Sigmoid colon (tissue), 7 donors: Measurements from ENCODE around the gene SPRED3. TPM values are rescaled to one million over a fixed set of nuclear protein-coding genes. Genes with fewer than 3 reads are reported as not detected.

ENCODE experiments used
- DNase-seq: peaks from one replicate; pipeline ENCODE4 v3.0.0-alpha.2; 2019
- H3K27ac ChIP-seq, 4 donors: fragments of 200-600 bp; sonication (generic); one replicate each; pipeline ENCODE4 v1.5.1; 2016 to 2019; ENCODE audit warnings: mild to moderate bottlenecking in 1 of 4
- H3K27me3 ChIP-seq, 3 donors: fragments of 200-600 bp; sonication (generic); one replicate each; pipeline ENCODE4 v1.5.1; 2019; ENCODE audit warnings: mild to moderate bottlenecking in 1 of 3
- H3K36me3 ChIP-seq, 4 donors: fragments of 200-600 bp; sonication (generic); one replicate each; pipeline ENCODE4 v1.5.1; 2016 to 2019
- H3K4me1 ChIP-seq, 4 donors: fragments of 200-600 bp; sonication (generic); one replicate each; pipeline ENCODE4 v1.5.1; 2017 to 2019
- H3K4me3 ChIP-seq, 4 donors: fragments of 200-600 bp; sonication (generic); one replicate each; pipeline ENCODE4 v1.5.1; 2017 to 2019; ENCODE audit warnings: mild to moderate bottlenecking in 2 of 4, moderate library complexity in 1 of 4
- H3K9me3 ChIP-seq, 4 donors: fragments of 200-600 bp in 3 of 4; sonication (generic) in 3 of 4; one replicate each; pipeline versions ENCODE4 v1.5.1 to v1.6.1; 2013 to 2019
- CTCF ChIP-seq, 4 experiments: fragments of 450-650 bp in 3 of 4; fragments of 200-600 bp in 1 of 4; IDR thresholded peaks; one replicate each; pipeline ENCODE4 v1.5.1; 2016 to 2019; ENCODE audit warnings: antibody characterized with exemption in 4 of 4, mild to moderate bottlenecking in 3 of 4, moderate library complexity in 2 of 4
- EP300 ChIP-seq, 4 donors: sonication (generic); formaldehyde crosslinking; IDR thresholded peaks; one replicate each; pipeline ENCODE4 v1.6.1; 2017; ENCODE audit warnings: antibody characterized with exemption in 4 of 4
- POLR2A ChIP-seq, 2 donors: fragments of 450-650 bp; IDR thresholded peaks; one replicate each; pipeline ENCODE4 v1.6.1; 2016; ENCODE audit warnings: antibody characterized with exemption in 2 of 2, mild to moderate bottlenecking in 2 of 2, moderate library complexity in 2 of 2
- POLR2AphosphoS5 ChIP-seq, 4 donors: sonication (generic); formaldehyde crosslinking; IDR thresholded peaks; one replicate each; pipeline ENCODE4 v1.6.1; 2017; ENCODE audit warnings: antibody characterized with exemption in 4 of 4
- WGBS, 2 donors: extraction: QIAGEN DNeasy Blood & Tissue Kit; methylation state at CpG; one replicate each; pipeline ENCODE4 v1.1.7; 2013; 5-methylcytosine and 5-hydroxymethylcytosine counted together
- intact Hi-C: fragments of 100-400 bp; cut with DNase I; formaldehyde crosslinking; loops from one replicate; pipeline ENCODE4 v1.15.1; 2023
- polyA plus RNA-seq, 3 donors: library from polyadenylated mRNA; stranded (reverse); fragments of 200-250 nt; gene quantifications; one replicate each; pipeline ENCODE4 v1.2.3, GENCODE V29; 2013
- total RNA-seq, 4 donors: library from RNA; depleted of rRNA; stranded (reverse); fragments of >200 nt; gene quantifications; one replicate each; pipeline ENCODE4 v1.1.0, GENCODE V29; 2016
- donor health status: healthy with polysubstance abuse.
- donor health status: Bipolar disorder and iron deficiency.
- donor health status: healthy.

The SPRED3 gene
- total and polyA plus RNA-seq, 7 donors, result under 0.01 to 1.5 (median 0.36) TPM; not detected in 2

GRCh38 chr19:38420935-38421334 is 32.4 kb downstream of the SPRED3 start:
- TF ChIP-seq POLR2AphosphoS5 (IDR thresholded peaks at IDR 0.05) (no peak), CTCF (IDR thresholded peaks at IDR 0.05) (no peak), EP300 (IDR thresholded peaks at IDR 0.05) (no peak), POLR2A (IDR thresholded peaks at IDR 0.05) (no peak)
- Histone ChIP-seq H3K9me3 (no peaks in the 10 kb centered on the region), H3K4me3 (no peak overlapping the region), H3K4me1 (peaks cover 0 to 11% (median 7%) of the 10 kb centered on the region in 4 donors), H3K36me3 (no peaks in the 10 kb centered on the region), H3K27ac (no peak overlapping the region), H3K27me3 (peaks cover 4 to 60% (median 24%) of the 10 kb centered on the region in 3 donors)
- intact Hi-C loops, result no loop called here
- WGBS, 2 donors, result 80 to 88% methylated on average over 9 of the region's 9 CpGs
- DNase-seq, result no peak

- no peaks in the 10 kb centered on the region for H3K9me3 ChIP-seq
- H3K36me3 ChIP-seq, result no peaks in the 10 kb centered on the region
- intact Hi-C loops, result no loop called here
- H3K4me1 ChIP-seq, result peaks cover 0 to 11% (median 7%) of the 10 kb centered on the region in 4 donors
- H3K27me3 ChIP-seq, result peaks cover 4 to 59% (median 24%) of the 10 kb centered on the region in 3 donors
- H3K27ac ChIP-seq, result no peak overlapping the region
- H3K4me3 ChIP-seq, result no peak overlapping the region
- no peak for TF ChIP-seq CTCF (IDR thresholded peaks at IDR 0.05)
- no peak for TF ChIP-seq POLR2AphosphoS5 (IDR thresholded peaks at IDR 0.05)
- TF ChIP-seq POLR2A (IDR thresholded peaks at IDR 0.05), result no peak
- TF ChIP-seq EP300 (IDR thresholded peaks at IDR 0.05), result no peak
- no peak for DNase-seq
- WGBS, 2 donors, result 77 to 83% methylated on average over 14 of the region's 14 CpGs
These were observed 33.4 kb downstream of the SPRED3 start for GRCh38 chr19:38421856-38422255.

- Histone ChIP-seq H3K4me1 (peaks cover 0 to 10% (median 7%) of the 10 kb centered on the region in 4 donors), H3K27me3 (peaks cover 4 to 53% (median 20%) of the 10 kb centered on the region in 3 donors), H3K27ac (no peak overlapping the region), H3K9me3 (no peaks in the 10 kb centered on the region), H3K4me3 (no peak overlapping the region), H3K36me3 (no peaks in the 10 kb centered on the region)
- intact Hi-C loops, result no loop called here
- no peak for DNase-seq
- 63 to 87% methylated on average over 7 of the region's 7 CpGs for WGBS, 2 donors
- TF ChIP-seq POLR2A (IDR thresholded peaks at IDR 0.05) (no peak), POLR2AphosphoS5 (IDR thresholded peaks at IDR 0.05) (no peak), EP300 (IDR thresholded peaks at IDR 0.05) (no peak), CTCF (IDR thresholded peaks at IDR 0.05) (no peak)
These were observed 33.9 kb downstream of the SPRED3 start for GRCh38 chr19:38422438-38422837.

- Histone ChIP-seq H3K36me3 (no peaks in the 10 kb centered on the region), H3K27me3 (peaks cover 0 to 41% (median 13%) of the 10 kb centered on the region in 3 donors), H3K4me3 (no peak overlapping the region), H3K27ac (no peak overlapping the region), H3K9me3 (no peaks in the 10 kb centered on the region), H3K4me1 (no peaks in the 10 kb centered on the region)
- TF ChIP-seq EP300 (IDR thresholded peaks at IDR 0.05) (no peak), CTCF (IDR thresholded peaks at IDR 0.05) (no peak), POLR2AphosphoS5 (IDR thresholded peaks at IDR 0.05) (no peak), POLR2A (IDR thresholded peaks at IDR 0.05) (no peak)
- WGBS, 2 donors, result 61 to 84% methylated on average over 5 of the region's 5 CpGs
- DNase-seq, result no peak
- intact Hi-C loops, result no loop called here
These were observed 35.8 kb downstream of the SPRED3 start for GRCh38 chr19:38424272-38424671.

- H3K9me3 ChIP-seq, result no peaks in the 10 kb centered on the region
- H3K27me3 ChIP-seq, result peaks cover 0 to 37% (median 8%) of the 10 kb centered on the region in 3 donors
- intact Hi-C loops, result no loop called here
- no peak for TF ChIP-seq POLR2AphosphoS5 (IDR thresholded peaks at IDR 0.05)
- TF ChIP-seq CTCF (IDR thresholded peaks at IDR 0.05), result no peak
- no peak for TF ChIP-seq POLR2A (IDR thresholded peaks at IDR 0.05)
- TF ChIP-seq EP300 (IDR thresholded peaks at IDR 0.05), result no peak
- no peak for DNase-seq
- no peak overlapping the region for H3K27ac ChIP-seq
- peak overlapping the region in 3 of 4 donors; percentile 16 to 35 (median 28) for H3K4me3 ChIP-seq
- H3K4me1 ChIP-seq, result no peaks in the 10 kb centered on the region
- WGBS, 2 donors, result 71 to 76% methylated on average over 7 of the region's 7 CpGs
- no peaks in the 10 kb centered on the region for H3K36me3 ChIP-seq
These were observed 36.8 kb downstream of the SPRED3 start for GRCh38 chr19:38425222-38425809.
